ENCODE data around the gene SUCLG1.
"Not testable (repeated sequence)": the region's sequence is repeated elsewhere in the genome, so short reads cannot be mapped to it uniquely, and the experiment has no call there.

Gene SUCLG1

GRCh38 chr2:84417453-84418145, 41.5 kb downstream of the SUCLG1 start:
- no peak for DNase-seq

GRCh38 chr2:84409531-84409930, 49.5 kb downstream of the SUCLG1 start:
- no peak for DNase-seq

GRCh38 chr2:84402111-84402510, 57.0 kb downstream of the SUCLG1 start:
- not testable (repeated sequence) for DNase-seq

- DNase-seq: not testable (repeated sequence)
Measured at GRCh38 chr2:84399839-84400238, 59.2 kb downstream of the SUCLG1 start.

- no peak for DNase-seq
Measured at GRCh38 chr2:84395820-84396219, 63.3 kb downstream of the SUCLG1 start.

- no peak for DNase-seq
Measured at GRCh38 chr2:84394628-84395027, 64.5 kb downstream of the SUCLG1 start.

- no peak for DNase-seq
Measured at GRCh38 chr2:84393829-84394228, 65.3 kb downstream of the SUCLG1 start.

GRCh38 chr2:84389794-84390193, 69.3 kb downstream of the SUCLG1 start:
- no peak for DNase-seq

- no peak for DNase-seq
Measured at GRCh38 chr2:84388921-84389490, 70.1 kb downstream of the SUCLG1 start.

GRCh38 chr2:84388133-84388532, 70.9 kb downstream of the SUCLG1 start:
- no peak for DNase-seq

GRCh38 chr2:84386336-84387040, 72.6 kb downstream of the SUCLG1 start:
- no peak for DNase-seq

- no peak for DNase-seq
Measured at GRCh38 chr2:84383271-84383670, 75.8 kb downstream of the SUCLG1 start.

GRCh38 chr2:84380875-84381274, 78.2 kb downstream of the SUCLG1 start:
- no peak for DNase-seq

GRCh38 chr2:84378960-84379359, 80.1 kb downstream of the SUCLG1 start:
- DNase-seq: no peak

- no peak for DNase-seq
Measured at GRCh38 chr2:84375020-84375419, 84.1 kb downstream of the SUCLG1 start.

GRCh38 chr2:84373866-84374265, 85.2 kb downstream of the SUCLG1 start:
- no peak for DNase-seq
